Measurements from ENCODE around the gene TCF25. TPM values are rescaled to one million over a fixed set of nuclear protein-coding genes. Genes with fewer than 3 reads are reported as not detected.

The TCF25 gene
- total RNA-seq, 4 donors from 2014 or later: 144 to 266 (median 201) TPM

- 83 to 94% methylated on average over 11 to 13 of the region's 17 CpGs for WGBS, 2 donors
- no peak overlapping the region for H3K4me3 ChIP-seq (replicated peaks in 1 of 3)
- H3K36me3 ChIP-seq: no peaks in the 10 kb centered on the region
- no peaks in the 10 kb centered on the region for H3K27me3 ChIP-seq
- H3K9me3 ChIP-seq: no peaks in the 10 kb centered on the region
- H3K27ac ChIP-seq: no peak overlapping the region
- intact Hi-C loops (cut with DNase I): no loop called here
- H3K4me1 ChIP-seq: peaks cover 0 to 19% of the 10 kb centered on the region in 2 donors
- no peak for DNase-seq
- no peak for TF ChIP-seq POLR2A (IDR thresholded peaks at IDR 0.05)
- TF ChIP-seq CTCF (IDR thresholded peaks at IDR 0.05): no peak
Observed at GRCh38 chr16:89837014-89837546, 36.3 kb upstream of the TCF25 start.

- Histone ChIP-seq H3K4me3 (replicated peaks in 1 of 3) (no peak overlapping the region), H3K4me1 (peaks cover 7 to 31% of the 10 kb centered on the region in 2 donors), H3K27ac (no peak overlapping the region), H3K27me3 (no peaks in the 10 kb centered on the region), H3K9me3 (no peaks in the 10 kb centered on the region), H3K36me3 (no peaks in the 10 kb centered on the region)
- 89 to 95% methylated on average over 10 of the region's 10 CpGs for WGBS, 2 donors
- intact Hi-C loops (cut with DNase I): no loop called here
- no peak for DNase-seq
- TF ChIP-seq CTCF (IDR thresholded peaks at IDR 0.05) (no peak), POLR2A (IDR thresholded peaks at IDR 0.05) (no peak)
Observed at GRCh38 chr16:89841275-89841674, 32.1 kb upstream of the TCF25 start.

- no peaks in the 10 kb centered on the region for H3K27me3 ChIP-seq
- DNase-seq: peak; percentile 55 to 57
- no peaks in the 10 kb centered on the region for H3K9me3 ChIP-seq
- H3K27ac ChIP-seq: peak overlapping the region in 2 of 3 donors; percentile 11 to 46
- H3K4me1 ChIP-seq: peaks cover 16 to 39% of the 10 kb centered on the region in 2 donors
- no peaks in the 10 kb centered on the region for H3K36me3 ChIP-seq
- TF ChIP-seq POLR2A (IDR thresholded peaks at IDR 0.05) (no peak), CTCF (IDR thresholded peaks at IDR 0.05) (no peak)
- H3K4me3 ChIP-seq (replicated peaks in 1 of 3): no peak overlapping the region
- intact Hi-C loops (cut with DNase I): no loop called here
- 63 to 68% methylated on average over 22 to 24 of the region's 26 CpGs for WGBS, 2 donors
Observed at GRCh38 chr16:89842471-89843408, 30.7 kb upstream of the TCF25 start.

DNA sequence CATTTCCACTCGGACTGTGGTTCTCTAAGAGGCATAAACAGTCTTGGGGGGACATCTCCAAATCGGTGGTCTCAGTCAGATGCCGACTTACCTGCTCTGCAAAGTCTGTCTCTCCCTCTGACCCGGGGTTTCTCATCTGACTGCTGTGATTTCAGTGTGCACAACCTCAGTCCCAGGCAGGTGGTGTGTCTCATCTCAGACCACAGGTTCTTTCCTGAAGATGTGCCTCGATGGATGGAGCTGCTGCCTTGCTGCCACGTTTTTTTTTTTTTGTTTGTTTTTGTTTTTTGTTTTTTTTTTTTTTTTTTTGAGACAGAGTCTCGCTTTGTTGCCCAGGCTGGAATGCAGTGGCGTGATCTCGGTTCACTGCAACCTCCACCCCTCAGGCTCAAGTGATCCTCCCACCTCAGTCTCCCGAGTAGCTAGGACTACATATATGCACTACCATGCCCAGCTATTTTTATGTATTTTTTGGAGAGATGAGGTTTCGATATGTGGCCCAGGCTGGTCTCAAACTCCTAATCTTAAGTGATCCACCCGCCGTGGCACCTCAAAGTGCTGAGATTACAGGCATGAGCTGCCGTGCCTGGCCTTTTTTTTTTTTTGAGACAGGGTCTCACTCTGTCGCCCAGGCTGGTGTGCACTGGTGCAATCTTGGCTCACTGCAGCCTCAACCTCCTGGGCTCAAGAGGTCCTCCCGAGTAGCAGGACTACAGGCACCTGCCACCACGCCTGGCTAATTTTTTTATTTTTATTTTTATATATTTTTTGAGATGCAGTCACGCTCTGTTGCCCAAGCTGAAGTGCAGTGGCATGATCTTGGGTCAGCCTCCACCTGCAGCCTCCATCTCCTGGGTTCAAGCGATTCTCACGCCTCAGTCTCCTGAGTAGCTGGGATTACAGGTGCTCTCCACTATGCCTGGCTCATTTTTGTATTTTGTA is 29.7 kb upstream of the TCF25 start:
- peak overlapping the region in 2 of 3 donors; percentile 11 to 46 for H3K27ac ChIP-seq
- no peaks in the 10 kb centered on the region for H3K27me3 ChIP-seq
- TF ChIP-seq POLR2A (IDR thresholded peaks at IDR 0.05): no peak
- DNase-seq: peak in 1 of 2 donors; percentile 59
- no peaks in the 10 kb centered on the region for H3K9me3 ChIP-seq
- no peak overlapping the region for H3K4me3 ChIP-seq (replicated peaks in 1 of 3)
- 60 to 68% methylated on average over 18 to 20 of the region's 20 CpGs for WGBS, 2 donors
- intact Hi-C loops (cut with DNase I): no loop called here
- peaks cover 22 to 35% of the 10 kb centered on the region in 2 donors for H3K4me1 ChIP-seq
- no peaks in the 10 kb centered on the region for H3K36me3 ChIP-seq

DNA sequence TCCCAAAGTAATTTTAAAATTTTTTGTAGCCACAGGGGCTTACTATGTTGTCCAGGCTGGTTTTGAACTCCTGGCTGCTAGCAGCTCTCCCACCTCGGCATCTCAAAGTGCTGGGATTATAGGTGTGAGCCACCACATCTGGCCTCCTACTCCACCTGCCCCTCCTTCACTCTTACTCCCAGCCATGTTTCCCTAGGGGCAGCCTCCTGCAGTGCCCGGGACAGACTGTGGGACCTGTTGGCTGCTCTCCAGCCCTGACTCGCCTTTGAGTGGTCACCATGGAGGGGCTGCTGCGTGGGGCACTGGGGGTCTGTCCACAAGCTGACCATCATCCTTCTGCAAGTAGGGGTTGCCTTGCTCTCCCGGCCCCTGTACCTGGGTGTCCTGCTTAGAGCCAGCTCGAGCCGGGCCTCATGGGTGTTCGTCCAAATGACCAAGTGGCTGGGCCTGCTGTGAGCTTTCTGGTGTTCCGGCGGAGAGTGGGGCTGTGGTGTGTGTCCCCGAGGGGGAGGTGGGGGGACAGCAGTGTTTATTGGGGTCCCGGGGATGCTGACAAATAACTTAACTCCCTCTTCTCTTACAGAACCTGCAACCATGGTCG is 28.6 kb upstream of the TCF25 start:
- no peak for TF ChIP-seq CTCF (IDR thresholded peaks at IDR 0.05)
- TF ChIP-seq POLR2A (IDR thresholded peaks at IDR 0.05): no peak
- no peaks in the 10 kb centered on the region for H3K9me3 ChIP-seq
- WGBS, 2 donors: 68 to 75% methylated on average over 13 of the region's 13 CpGs
- no peaks in the 10 kb centered on the region for H3K27me3 ChIP-seq
- no peaks in the 10 kb centered on the region for H3K36me3 ChIP-seq
- peaks cover 22 to 29% of the 10 kb centered on the region in 2 donors for H3K4me1 ChIP-seq
- H3K27ac ChIP-seq: no peak overlapping the region
- intact Hi-C loops (cut with DNase I): no loop called here
- no peak for DNase-seq
- H3K4me3 ChIP-seq (replicated peaks in 1 of 3): no peak overlapping the region

Data from thyroid gland (tissue), 4 donors.